ENCODE results near the gene PCDHA5.
"Not testable (repeated sequence)": the region's sequence is repeated elsewhere in the genome, so short reads cannot be mapped to it uniquely, and the experiment has no call there.

The PCDHA5 gene

GRCh38 chr5:140780512-140780911 lies 40.9 kb upstream of the PCDHA5 start (continued):
- TF ChIP-seq ARNTL (CRISPR knock-in tag; IDR thresholded peaks at IDR 0.05; ENCODE audit: borderline replicate concordance, low read depth), result no peak

DNA sequence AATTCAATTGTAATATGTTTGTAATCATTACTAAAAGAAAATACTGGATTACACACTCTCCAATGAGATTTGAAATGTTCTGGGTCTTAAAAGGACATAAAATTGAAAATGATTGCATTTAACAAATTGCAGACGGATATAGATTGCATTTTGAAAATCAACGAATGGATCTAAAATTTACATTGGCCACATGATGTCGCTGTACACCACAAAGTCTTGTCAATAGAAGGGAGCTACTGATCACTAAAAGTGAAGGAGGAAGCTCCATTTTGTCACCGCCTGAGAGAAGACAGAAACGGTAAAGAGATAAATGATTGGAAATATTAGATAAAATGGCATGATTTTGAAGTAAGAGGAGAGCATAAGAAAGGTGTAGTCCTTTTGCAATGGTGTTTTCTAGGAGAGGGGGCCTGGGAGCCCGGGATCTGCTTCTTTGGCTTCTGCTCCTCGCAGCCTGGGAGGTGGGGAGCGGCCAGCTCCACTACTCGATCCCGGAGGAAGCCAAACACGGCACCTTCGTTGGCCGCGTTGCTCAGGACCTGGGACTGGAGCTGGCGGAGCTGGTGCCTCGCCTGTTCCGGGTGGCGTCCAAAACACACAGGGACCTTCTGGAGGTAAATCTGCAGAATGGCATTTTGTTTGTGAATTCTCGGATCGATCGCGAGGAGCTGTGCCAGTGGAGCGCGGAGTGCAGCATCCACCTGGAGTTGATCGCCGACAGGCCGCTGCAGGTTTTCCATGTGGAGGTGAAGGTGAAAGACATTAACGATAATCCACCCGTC lies 35.3 kb upstream of the PCDHA5 start, which contains the start of gene PCDHA1:
Gene PCDHA1 (plus strand): TSS at position 236 of the 782 bp plus-strand sequence.
- TF ChIP-seq ZC3H10 (CRISPR knock-in tag; IDR thresholded peaks at IDR 0.05) (no peak), SNAI2 (CRISPR knock-in tag; IDR thresholded peaks at IDR 0.05) (no peak), TCF4 (CRISPR knock-in tag; IDR thresholded peaks at IDR 0.05; ENCODE audit: borderline replicate concordance) (no peak), CSRNP3 (CRISPR knock-in tag; IDR thresholded peaks at IDR 0.05) (no peak), ZFP3 (CRISPR knock-in tag; IDR thresholded peaks at IDR 0.05) (no peak), ISL1 (CRISPR knock-in tag; IDR thresholded peaks at IDR 0.05) (no peak), ESRRG (CRISPR knock-in tag; IDR thresholded peaks at IDR 0.05) (no peak)
- TF ChIP-seq, protein P1, sequence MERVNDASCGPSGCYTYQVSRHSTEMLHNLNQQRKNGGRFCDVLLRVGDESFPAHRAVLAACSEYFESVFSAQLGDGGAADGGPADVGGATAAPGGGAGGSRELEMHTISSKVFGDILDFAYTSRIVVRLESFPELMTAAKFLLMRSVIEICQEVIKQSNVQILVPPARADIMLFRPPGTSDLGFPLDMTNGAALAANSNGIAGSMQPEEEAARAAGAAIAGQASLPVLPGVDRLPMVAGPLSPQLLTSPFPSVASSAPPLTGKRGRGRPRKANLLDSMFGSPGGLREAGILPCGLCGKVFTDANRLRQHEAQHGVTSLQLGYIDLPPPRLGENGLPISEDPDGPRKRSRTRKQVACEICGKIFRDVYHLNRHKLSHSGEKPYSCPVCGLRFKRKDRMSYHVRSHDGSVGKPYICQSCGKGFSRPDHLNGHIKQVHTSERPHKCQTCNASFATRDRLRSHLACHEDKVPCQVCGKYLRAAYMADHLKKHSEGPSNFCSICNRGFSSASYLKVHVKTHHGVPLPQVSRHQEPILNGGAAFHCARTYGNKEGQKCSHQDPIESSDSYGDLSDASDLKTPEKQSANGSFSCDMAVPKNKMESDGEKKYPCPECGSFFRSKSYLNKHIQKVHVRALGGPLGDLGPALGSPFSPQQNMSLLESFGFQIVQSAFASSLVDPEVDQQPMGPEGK (CRISPR knock-in tag; IDR thresholded peaks at IDR 0.05; ENCODE audit: borderline replicate concordance), result no peak
- ATAC-seq, result no peak

GRCh38 chr5:140787422-140787821 lies 34.0 kb upstream of the PCDHA5 start:
- ATAC-seq, result not testable (repeated sequence)

DNA sequence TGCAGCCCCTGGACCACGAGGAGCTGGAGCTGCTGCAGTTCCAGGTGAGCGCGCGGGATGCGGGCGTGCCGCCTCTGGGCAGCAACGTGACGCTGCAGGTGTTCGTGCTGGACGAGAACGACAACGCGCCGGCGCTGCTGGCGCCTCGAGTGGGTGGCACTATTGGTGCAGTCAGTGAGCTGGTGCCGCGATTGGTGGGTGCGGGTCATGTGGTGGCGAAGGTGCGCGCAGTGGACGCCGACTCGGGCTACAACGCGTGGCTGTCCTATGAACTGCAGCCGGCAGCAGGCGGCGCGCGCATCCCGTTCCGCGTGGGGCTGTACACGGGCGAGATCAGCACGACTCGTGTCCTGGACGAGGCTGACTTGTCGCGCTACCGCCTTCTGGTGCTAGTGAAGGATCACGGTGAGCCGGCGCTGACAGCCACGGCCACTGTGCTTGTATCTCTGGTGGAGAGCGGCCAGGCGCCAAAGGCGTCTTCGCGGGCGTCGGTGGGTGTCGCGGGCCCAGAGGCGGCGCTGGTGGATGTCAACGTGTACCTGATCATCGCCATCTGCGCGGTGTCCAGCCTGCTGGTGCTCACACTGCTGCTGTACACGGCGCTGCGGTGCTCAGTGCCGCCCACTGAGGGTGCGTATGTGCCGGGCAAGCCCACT lies 33.4 kb upstream of the PCDHA5 start:
- not testable (repeated sequence) for ATAC-seq

DNA sequence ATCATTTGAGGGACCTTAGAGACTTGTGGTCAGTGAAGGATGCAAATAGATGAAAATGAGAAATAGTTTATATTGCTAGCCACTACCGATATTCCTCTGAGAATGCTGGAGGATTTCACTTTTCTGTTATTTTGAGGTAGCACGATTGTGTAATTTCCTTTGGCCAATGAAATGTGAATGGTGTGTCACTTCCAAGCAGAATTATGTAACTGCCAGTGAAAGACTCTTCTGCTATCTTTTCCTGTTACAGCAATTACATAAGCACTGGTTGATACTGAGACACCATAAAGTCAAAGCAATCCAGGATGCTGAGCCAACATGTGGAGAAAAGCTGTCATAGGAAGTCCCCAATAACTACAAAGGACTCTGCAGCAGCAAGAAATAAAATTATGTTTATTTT lies 30.3 kb upstream of the PCDHA5 start:
- ATAC-seq, result no peak
- no peak for TF ChIP-seq ISL1 (CRISPR knock-in tag; IDR thresholded peaks at IDR 0.05)
- no peak for TF ChIP-seq ZNF8 (CRISPR knock-in tag; IDR thresholded peaks at IDR 0.05)
- no peak for TF ChIP-seq ZNF70 (CRISPR knock-in tag; IDR thresholded peaks at IDR 0.05)
- no peak for TF ChIP-seq ZC3H10 (CRISPR knock-in tag; IDR thresholded peaks at IDR 0.05)

DNA sequence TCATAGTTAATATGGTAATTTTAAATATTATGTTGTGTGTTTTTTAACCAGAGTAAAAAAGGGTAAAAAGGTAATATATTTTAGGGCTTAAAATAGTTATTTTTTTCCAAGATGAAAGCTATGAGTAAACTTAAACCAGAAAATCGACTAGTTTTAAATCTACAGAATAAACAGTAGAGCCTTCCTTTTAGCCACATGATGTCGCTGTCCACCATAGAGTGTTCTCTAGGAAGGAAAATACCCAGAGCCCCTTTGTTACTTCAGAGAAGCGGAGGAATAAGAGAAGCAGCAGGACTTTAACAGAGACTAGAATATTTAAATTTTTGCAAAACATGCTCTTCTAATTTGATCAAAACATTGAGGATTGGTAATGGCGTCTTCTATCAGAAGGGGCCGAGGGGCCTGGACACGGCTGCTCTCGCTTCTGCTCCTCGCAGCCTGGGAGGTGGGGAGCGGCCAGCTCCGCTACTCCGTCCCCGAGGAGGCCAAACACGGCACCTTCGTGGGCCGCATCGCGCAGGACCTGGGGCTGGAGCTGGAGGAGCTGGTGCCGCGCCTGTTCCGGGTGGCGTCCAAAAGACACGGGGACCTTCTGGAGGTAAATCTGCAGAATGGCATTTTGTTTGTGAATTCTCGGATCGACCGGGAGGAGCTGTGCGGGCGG lies 26.7 kb upstream of the PCDHA5 start, which contains the start of gene PCDHA2:
Gene PCDHA2 (plus strand): TSS at position 258 of the 664 bp plus-strand sequence.
- ATAC-seq, result no peak
- TF ChIP-seq ARNTL (CRISPR knock-in tag; IDR thresholded peaks at IDR 0.05; ENCODE audit: borderline replicate concordance, low read depth) (no peak), ESRRG (CRISPR knock-in tag; IDR thresholded peaks at IDR 0.05) (no peak), ZNF8 (CRISPR knock-in tag; IDR thresholded peaks at IDR 0.05) (no peak), ISL1 (CRISPR knock-in tag; IDR thresholded peaks at IDR 0.05) (no peak), CSRNP3 (CRISPR knock-in tag; IDR thresholded peaks at IDR 0.05) (no peak), ZFP3 (CRISPR knock-in tag; IDR thresholded peaks at IDR 0.05) (no peak), ZFP30 (CRISPR knock-in tag; IDR thresholded peaks at IDR 0.05) (no peak), OSR1 (CRISPR knock-in tag; IDR thresholded peaks at IDR 0.05) (no peak), RARB (CRISPR knock-in tag; IDR thresholded peaks at IDR 0.05) (no peak), CSDC2 (CRISPR knock-in tag; IDR thresholded peaks at IDR 0.05) (no peak), PPARA (CRISPR knock-in tag; IDR thresholded peaks at IDR 0.05; ENCODE audit: borderline replicate concordance) (no peak), BACH2 (CRISPR knock-in tag; IDR thresholded peaks at IDR 0.05; ENCODE audit: borderline replicate concordance) (no peak), CREB5 (CRISPR knock-in tag; IDR thresholded peaks at IDR 0.05; ENCODE audit: low read depth) (no peak), ZNF70 (CRISPR knock-in tag; IDR thresholded peaks at IDR 0.05) (no peak), SNAI2 (CRISPR knock-in tag; IDR thresholded peaks at IDR 0.05) (no peak), TOX (CRISPR knock-in tag; IDR thresholded peaks at IDR 0.05; ENCODE audit: borderline replicate concordance) (no peak), TCF4 (CRISPR knock-in tag; IDR thresholded peaks at IDR 0.05; ENCODE audit: borderline replicate concordance) (no peak), GLIS3 (CRISPR knock-in tag; IDR thresholded peaks at IDR 0.05) (no peak), ZC3H10 (CRISPR knock-in tag; IDR thresholded peaks at IDR 0.05) (no peak), ZNF565 (CRISPR knock-in tag; conservative IDR thresholded peaks at IDR 0.05; ENCODE audit: low read depth) (no peak)
